Endothelial cell of umbilical vein (primary cell): ENCODE results near the gene RETREG2. TPM values are rescaled to one million over a fixed set of nuclear protein-coding genes. Genes with fewer than 3 reads are reported as not detected.

Source experiments
- BruUV-seq: library from RNA; stranded (reverse); fragments of 400-500 nt; replicated peaks from 2 replicates; lab custom pipeline; 2021; lab: Mats Ljungman, UMichigan
- CTCF ChIA-PET: fragments of 300-600, 350-600 bp; sonication (Branson Sonifier 250); formaldehyde crosslinking; loops from one replicate; lab custom pipeline; 2021; ENCODE audit warnings: antibody characterized with exemption, inconsistent platforms; lab: Charles Lee
- POLR2A ChIA-PET: fragments of 300-600, 350-600 bp; sonication (Branson Sonifier 250); formaldehyde crosslinking; loops from one replicate; lab custom pipeline; 2021; ENCODE audit warnings: antibody characterized with exemption, inconsistent platforms; lab: Charles Lee
- DNase-seq: peaks from one replicate; pipeline ENCODE4 v3.0.0-alpha.2; 2011; ENCODE audit warnings: low read depth, low spot score
- FAIRE-seq: peaks from 2 replicates; lab custom pipeline; 2011; peaks lifted over from hg19 to GRCh38; lab: Jason Lieb, UNC
- H2AFZ ChIP-seq: 2 replicates; pipeline ENCODE4 v1.6.0; 2012; ENCODE audit warnings: low read depth, low read length, control low read depth, inconsistent platforms
- H3K27ac ChIP-seq: 2 replicates; pipeline ENCODE4 v1.5.1; 2011; ENCODE audit warnings: low read depth, mild to moderate bottlenecking, control low read depth, low read length, moderate library complexity; ENCODE audit not compliant: insufficient read depth
- H3K27me3 ChIP-seq, 2 experiments: 2 replicates each; pipeline versions ENCODE4 v1.6.0 to v1.6.1; 2011; ENCODE audit warnings: low read length in 2 of 2, mixed read lengths in 1 of 2; ENCODE audit not compliant: control insufficient read depth in 2 of 2, insufficient read depth in 2 of 2
- H3K36me3 ChIP-seq, 2 experiments: 2 replicates in 1 of 2; 3 replicates in 1 of 2; pipeline ENCODE4 v1.5.1; 2011; ENCODE audit warnings: low read length in 2 of 2, mild to moderate bottlenecking in 1 of 2, moderate library complexity in 1 of 2; ENCODE audit not compliant: control insufficient read depth in 2 of 2, insufficient read depth in 2 of 2; ENCODE audit errors: extremely low read depth in 1 of 2
- H3K4me1 ChIP-seq: 3 replicates; pipeline ENCODE4 v1.5.1; 2011; ENCODE audit warnings: mild to moderate bottlenecking, low read length; ENCODE audit not compliant: control insufficient read depth, insufficient read depth; ENCODE audit errors: extremely low read depth
- H3K4me2 ChIP-seq: 2 replicates; pipeline ENCODE4 v1.6.1; 2011; ENCODE audit warnings: low read length, control low read depth, mixed read lengths; ENCODE audit not compliant: insufficient read depth
- H3K4me3 ChIP-seq, 3 experiments: fragments of 200-600 bp in 1 of 3; sonication (generic), shearing (Covaris generic) in 1 of 3; replicated peaks in 1 of 3; 2 replicates each; pipeline ENCODE4 v1.5.1; 2011 to 2016; ENCODE audit warnings: control low read depth in 3 of 3, low read length in 3 of 3, mild to moderate bottlenecking in 2 of 3, inconsistent platforms in 1 of 3, low read depth in 1 of 3, moderate library complexity in 1 of 3; ENCODE audit not compliant: insufficient read depth in 1 of 3
- H3K79me2 ChIP-seq: 2 replicates; pipeline ENCODE4 v1.6.0; 2012; ENCODE audit warnings: low read length, inconsistent platforms; ENCODE audit not compliant: control insufficient read depth, insufficient read depth
- H3K9ac ChIP-seq: replicated peaks from 2 replicates; pipeline ENCODE3; 2011; ENCODE audit warnings: low read length, control low read depth; ENCODE audit not compliant: insufficient read depth; ENCODE audit errors: extremely low read depth
- H3K9me1 ChIP-seq: replicated peaks from 3 replicates; pipeline ENCODE4 v1.6.0; 2011; ENCODE audit warnings: mild to moderate bottlenecking, low read length; ENCODE audit not compliant: control insufficient read depth, insufficient read depth; ENCODE audit errors: extremely low read depth
- H3K9me3 ChIP-seq: replicated peaks from 2 replicates; pipeline ENCODE4 v1.5.1; 2012; ENCODE audit warnings: low read length, inconsistent platforms; ENCODE audit not compliant: control insufficient read depth, insufficient read depth
- H4K20me1 ChIP-seq: replicated peaks from 2 replicates; pipeline ENCODE3; 2011; ENCODE audit warnings: mild to moderate bottlenecking, low read length; ENCODE audit not compliant: control insufficient read depth, insufficient read depth; ENCODE audit errors: extremely low read depth
- EZH2 ChIP-seq: IDR thresholded peaks from 2 replicates; pipeline ENCODE4 v1.6.1; 2012; ENCODE audit warnings: borderline replicate concordance, low read depth, mild to moderate bottlenecking, moderate library complexity, low read length, inconsistent platforms; ENCODE audit not compliant: severe bottlenecking
- FOS ChIP-seq: IDR thresholded peaks from 2 replicates; pipeline ENCODE4 v1.6.1; 2011; ENCODE audit warnings: mild to moderate bottlenecking, low read length, moderate library complexity, borderline replicate concordance; ENCODE audit not compliant: insufficient read depth
- GATA2 ChIP-seq: IDR thresholded peaks from 2 replicates; pipeline ENCODE4 v1.7.0; 2011; ENCODE audit warnings: low read depth, mild to moderate bottlenecking, moderate library complexity, mixed read lengths, low read length; ENCODE audit not compliant: insufficient read length, insufficient read depth
- MYC ChIP-seq: IDR thresholded peaks from one replicate; pipeline ENCODE4 v1.6.1; 2011; ENCODE audit warnings: mild to moderate bottlenecking, low read depth, low read length
- POLR2A ChIP-seq: IDR thresholded peaks from 2 replicates; pipeline ENCODE4 v1.6.1; 2012; ENCODE audit warnings: low read depth, mild to moderate bottlenecking, control low read depth, low read length
- POLR2AphosphoS5 ChIP-seq: IDR thresholded peaks from 2 replicates; pipeline ENCODE4 v1.6.1; 2012; ENCODE audit warnings: low read depth, mild to moderate bottlenecking, control low read depth, low read length, moderate library complexity; ENCODE audit not compliant: insufficient read depth
- dilution Hi-C: fragments of 300-500 bp; cut with MboI; formaldehyde crosslinking; loops from one replicate; pipeline ENCODE4 v1.15.0; 2019; ENCODE audit warnings: low sequenced_read_pairs; ENCODE audit not compliant: extremely low pct_ligation_motif_present
- intact Hi-C: fragments of 100-400 bp; cut with micrococcal nuclease; formaldehyde crosslinking; loops from one replicate; pipeline ENCODE4 v1.10.0; 2022
- polyA plus RNA-seq, 4 experiments: library from polyadenylated mRNA; depleted of rRNA in 3 of 4; stranded (reverse) in 3 of 4; unstranded in 1 of 4; fragments of >200 nt; gene quantifications; 2 replicates each; pipeline versions ENCODE4 v1.2.1 to v1.2.3, GENCODE V29; 2011 to 2012; ENCODE audit warnings: missing spikeins in 1 of 4
- total RNA-seq: library from RNA; stranded (reverse); gene quantifications from 2 replicates; pipeline ENCODE4 v1.2.3, GENCODE V29; 2021
- TF ChIP-seq, protein P1 (sequence below), 2 donors: IDR thresholded peaks; 1 replicate in 1 of 2; 2 replicates in 1 of 2; pipeline ENCODE4 v1.5.1; 2011; ENCODE audit warnings: low read length in 2 of 2, mild to moderate bottlenecking in 2 of 2, moderate library complexity in 2 of 2, control low read depth in 1 of 2, inconsistent platforms in 1 of 2, low read depth in 1 of 2; ENCODE audit not compliant: insufficient read depth in 1 of 2; ENCODE audit errors: extremely low read depth in 1 of 2
- TF ChIP-seq, protein P2 (sequence below): IDR thresholded peaks from 2 replicates; pipeline ENCODE4 v1.6.1; 2011; ENCODE audit not compliant: insufficient read depth, insufficient read length

RETREG2 gene
- total and polyA plus RNA-seq, 2 donors (not counting 3 experiments of a cell fraction or from before 2014, with no cell fraction given): 59.5 to 76.1 TPM

DNA sequence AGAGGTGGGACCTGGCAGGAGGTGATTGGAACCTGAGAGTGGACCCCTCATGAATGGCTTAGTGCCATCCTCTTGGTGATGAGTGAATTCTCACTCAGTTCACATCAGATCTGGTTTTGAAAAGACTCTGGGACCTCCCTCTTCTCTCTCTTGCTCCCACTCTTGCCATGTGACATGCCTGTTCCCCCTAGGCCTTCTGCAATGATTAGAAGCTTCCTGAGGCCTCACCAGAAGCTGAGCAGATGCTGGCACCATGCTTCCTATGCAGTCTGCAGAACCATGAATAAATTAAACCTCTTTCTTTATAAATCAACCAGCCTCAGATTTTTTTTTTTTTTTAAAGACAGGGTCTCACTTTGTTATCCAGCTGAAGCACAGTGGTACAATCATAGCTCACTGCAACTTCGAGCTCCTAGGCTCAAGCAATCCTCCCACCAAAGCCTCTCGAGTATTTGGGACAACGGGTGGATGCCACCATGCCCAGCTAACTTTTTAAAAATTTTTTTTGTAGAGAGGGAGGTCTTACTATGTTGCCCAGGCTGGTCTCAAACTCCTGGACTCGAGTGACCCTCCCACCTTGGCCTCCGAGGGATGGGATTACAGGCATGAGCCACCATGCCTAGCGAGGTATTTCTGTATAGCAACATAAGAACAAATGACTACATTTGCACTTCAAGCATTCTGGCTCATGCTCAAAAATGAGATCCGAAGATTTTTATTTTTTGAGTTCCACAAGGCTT lies 26.5 kb downstream of the RETREG2 start:
- intact Hi-C loops: no loop called here
- POLR2A ChIA-PET: no interaction called here
- TF ChIP-seq, protein P1, sequence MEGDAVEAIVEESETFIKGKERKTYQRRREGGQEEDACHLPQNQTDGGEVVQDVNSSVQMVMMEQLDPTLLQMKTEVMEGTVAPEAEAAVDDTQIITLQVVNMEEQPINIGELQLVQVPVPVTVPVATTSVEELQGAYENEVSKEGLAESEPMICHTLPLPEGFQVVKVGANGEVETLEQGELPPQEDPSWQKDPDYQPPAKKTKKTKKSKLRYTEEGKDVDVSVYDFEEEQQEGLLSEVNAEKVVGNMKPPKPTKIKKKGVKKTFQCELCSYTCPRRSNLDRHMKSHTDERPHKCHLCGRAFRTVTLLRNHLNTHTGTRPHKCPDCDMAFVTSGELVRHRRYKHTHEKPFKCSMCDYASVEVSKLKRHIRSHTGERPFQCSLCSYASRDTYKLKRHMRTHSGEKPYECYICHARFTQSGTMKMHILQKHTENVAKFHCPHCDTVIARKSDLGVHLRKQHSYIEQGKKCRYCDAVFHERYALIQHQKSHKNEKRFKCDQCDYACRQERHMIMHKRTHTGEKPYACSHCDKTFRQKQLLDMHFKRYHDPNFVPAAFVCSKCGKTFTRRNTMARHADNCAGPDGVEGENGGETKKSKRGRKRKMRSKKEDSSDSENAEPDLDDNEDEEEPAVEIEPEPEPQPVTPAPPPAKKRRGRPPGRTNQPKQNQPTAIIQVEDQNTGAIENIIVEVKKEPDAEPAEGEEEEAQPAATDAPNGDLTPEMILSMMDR (IDR thresholded peaks at IDR 0.05; ENCODE audit: extremely low read depth in 1 of 2, insufficient read depth in 1 of 2, low read depth in 1 of 2, low read length in 2 of 2): no peak
- TF ChIP-seq MYC (no peak), FOS (no peak), GATA2 (no peak), EZH2 (no peak), POLR2AphosphoS5 (no peak), POLR2A (no peak)
- TF ChIP-seq, protein P2, sequence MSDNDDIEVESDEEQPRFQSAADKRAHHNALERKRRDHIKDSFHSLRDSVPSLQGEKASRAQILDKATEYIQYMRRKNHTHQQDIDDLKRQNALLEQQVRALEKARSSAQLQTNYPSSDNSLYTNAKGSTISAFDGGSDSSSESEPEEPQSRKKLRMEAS: no peak
- no peak overlapping the region for H3K4me2 ChIP-seq
- no peak overlapping the region for H3K4me3 ChIP-seq
- no peaks in the 10 kb centered on the region for H3K79me2 ChIP-seq
- DNase-seq (no peak), FAIRE-seq (no peak)
- BruUV-seq: no TSS peak
- no peaks in the 10 kb centered on the region for H4K20me1 ChIP-seq
- H2AFZ ChIP-seq: no peak overlapping the region
- H3K9me1 ChIP-seq: no peaks in the 10 kb centered on the region
- H3K4me1 ChIP-seq: peaks cover 18% of the 10 kb centered on the region
- H3K9me3 ChIP-seq: no peaks in the 10 kb centered on the region
- CTCF ChIA-PET: interaction anchor here (1.2 kb wide), 1 partner anchor 19 kb away, joined by 3 read pairs; no protein-coding TSS in a partner anchor
- no peaks in the 10 kb centered on the region for H3K27me3 ChIP-seq
- H3K9ac ChIP-seq: no peak overlapping the region
- H3K27ac ChIP-seq: no peak overlapping the region
- dilution Hi-C loops: no loop called here
- H3K36me3 ChIP-seq: peaks cover 0 to 5% of the 10 kb centered on the region in 2 experiments
